GM18526 (cell line): Measurements from ENCODE around the gene ARHGAP23.

Source experiments
- POLR2A ChIP-seq: IDR thresholded peaks from 3 replicates; pipeline ENCODE4 v1.6.1; 2011; ENCODE audit not compliant: insufficient read length; ENCODE audit errors: extremely low read depth

The ARHGAP23 gene

GRCh38 chr17:38556239-38556638 is 128.0 kb downstream of the ARHGAP23 start:
- no peak for TF ChIP-seq POLR2A

DNA sequence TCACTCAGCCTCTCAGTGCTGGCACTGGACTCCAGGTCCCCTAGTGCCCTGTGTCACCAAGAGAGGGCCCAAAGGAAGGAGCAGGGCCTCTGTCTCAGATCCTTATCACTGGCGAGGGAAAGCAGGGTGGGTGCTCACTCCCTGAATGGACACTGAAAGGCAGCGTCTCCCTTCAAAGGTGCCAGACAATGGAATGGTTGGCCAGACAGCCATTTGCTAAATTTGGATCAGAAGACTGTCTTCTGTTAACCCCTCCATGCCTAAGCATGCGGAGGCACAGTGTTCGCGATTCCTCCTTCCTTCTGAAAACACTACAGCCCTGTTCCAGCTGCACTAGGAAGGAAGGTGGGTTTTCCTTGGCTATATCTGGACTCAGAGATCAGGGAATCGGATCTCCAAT is 129.1 kb downstream of the ARHGAP23 start:
- no peak for TF ChIP-seq POLR2A

GRCh38 chr17:38557836-38558727 is 129.8 kb downstream of the ARHGAP23 start:
- TF ChIP-seq POLR2A, result peak; percentile 26

DNA sequence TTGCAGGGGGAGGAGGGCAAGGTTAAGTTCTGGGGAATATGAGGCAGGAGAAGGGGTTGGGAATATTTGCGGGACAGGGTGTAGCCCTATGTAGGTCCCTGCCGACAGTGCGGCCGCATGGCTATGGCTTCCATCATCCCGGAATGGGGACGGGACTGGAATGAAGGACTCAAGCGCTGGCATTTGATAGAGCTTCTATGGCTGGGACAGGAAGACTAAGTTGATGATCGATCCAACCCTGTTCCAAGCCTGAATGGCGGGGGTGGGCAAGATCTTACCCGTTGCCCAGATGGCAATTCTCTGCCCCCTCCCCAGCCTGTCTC is 130.4 kb downstream of the ARHGAP23 start:
- TF ChIP-seq POLR2A, result no peak

DNA sequence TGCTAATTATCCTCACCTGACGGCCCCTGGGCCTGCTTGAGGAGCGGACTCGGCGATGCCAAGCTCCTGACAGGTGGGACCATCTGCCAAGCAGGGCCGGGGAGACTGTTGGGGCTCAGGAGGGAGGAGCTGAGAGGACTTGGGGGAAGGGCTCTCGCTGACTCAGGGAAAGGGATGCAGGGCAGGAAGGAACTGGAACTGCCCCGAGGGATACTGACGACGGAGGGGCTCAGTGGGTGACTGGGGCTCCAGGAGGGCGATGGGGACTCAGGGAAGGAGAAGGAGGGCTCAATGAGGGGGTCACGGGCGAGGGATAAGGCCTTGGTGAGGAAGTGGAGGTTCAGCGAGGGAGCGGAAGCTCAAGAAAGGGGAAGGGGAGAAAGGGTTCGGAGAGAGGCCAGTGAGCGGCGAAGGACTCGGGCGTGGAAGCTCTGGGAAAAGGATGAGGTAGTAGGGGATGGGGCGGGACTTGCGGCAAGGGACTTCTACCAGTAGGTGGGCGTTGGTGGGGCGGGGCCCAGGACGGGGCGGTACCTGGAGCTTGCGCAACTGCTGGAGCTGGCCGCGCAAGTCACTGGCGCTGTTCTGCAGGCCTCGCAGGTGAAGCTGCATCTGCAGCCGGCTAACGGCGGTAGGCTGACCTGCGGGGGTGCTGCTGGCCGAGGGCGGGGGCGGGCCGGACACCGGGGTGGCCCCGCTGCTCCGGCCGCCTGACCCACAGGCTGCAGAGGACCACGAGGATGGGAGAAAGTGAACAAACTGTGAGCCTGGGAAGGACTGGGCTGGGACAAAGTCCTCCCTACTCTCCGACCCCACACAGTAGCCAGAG is 131.0 kb downstream of the ARHGAP23 start:
- TF ChIP-seq POLR2A, result no peak

- no peak for TF ChIP-seq POLR2A
These were observed 131.6 kb downstream of the ARHGAP23 start for GRCh38 chr17:38559880-38560230.

GRCh38 chr17:38560503-38561318 is 132.4 kb downstream of the ARHGAP23 start:
- no peak for TF ChIP-seq POLR2A

DNA sequence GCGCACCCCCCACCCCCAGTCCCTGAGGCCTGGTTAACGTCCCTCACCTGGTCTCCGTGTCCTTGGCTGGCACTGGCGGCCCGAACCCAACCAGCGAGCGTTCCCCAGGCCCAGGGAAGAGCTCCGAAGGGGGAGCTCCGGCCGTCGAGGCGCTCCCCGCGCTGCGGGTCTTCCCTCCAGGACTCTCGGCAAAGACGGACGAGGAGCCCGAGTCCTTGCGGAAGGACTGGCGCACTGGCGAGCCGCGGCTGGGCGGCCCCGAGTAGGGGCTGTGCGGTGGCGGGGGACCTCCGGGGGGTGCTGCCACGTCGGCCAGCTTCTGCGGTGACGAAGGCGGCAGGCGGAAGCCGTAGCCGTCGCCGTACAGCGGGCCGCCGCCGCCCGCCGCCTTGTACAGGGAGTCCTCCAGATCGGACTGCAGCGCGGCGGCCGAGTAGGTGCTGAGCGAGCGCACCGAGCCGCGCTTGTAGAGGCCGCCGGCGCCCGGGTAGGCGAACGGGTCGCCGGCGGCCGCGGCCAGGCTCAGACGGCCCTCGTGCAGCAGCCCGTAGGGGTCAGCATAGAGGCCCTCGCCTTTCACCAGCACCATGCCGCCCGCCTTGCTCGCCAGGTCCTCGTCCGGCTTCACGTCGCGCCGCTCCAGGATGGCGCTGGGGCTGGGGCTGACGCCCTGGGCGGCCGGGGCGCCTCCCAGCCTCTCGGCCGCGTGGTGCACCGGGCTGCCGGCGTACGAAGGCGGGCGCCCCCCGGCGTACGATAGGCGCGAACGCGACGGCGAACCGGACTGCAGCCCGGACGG is 133.4 kb downstream of the ARHGAP23 start:
- TF ChIP-seq POLR2A, result no peak
